Vagina (tissue), 2 donors: ENCODE measurements around the gene FBXO10.

ENCODE experiments used
- POLR2A ChIP-seq, 2 donors: fragments of 450-650 bp; IDR thresholded peaks; one replicate each; pipeline ENCODE4 v1.6.1; 2017; ENCODE audit warnings: antibody characterized with exemption in 2 of 2, mild to moderate bottlenecking in 2 of 2, moderate library complexity in 2 of 2
- POLR2AphosphoS5 ChIP-seq, 2 donors: sonication (generic); formaldehyde crosslinking; IDR thresholded peaks; one replicate each; pipeline ENCODE4 v1.9.0; 2017; ENCODE audit warnings: antibody characterized with exemption in 2 of 2, mild to moderate bottlenecking in 2 of 2, low read depth in 1 of 2; ENCODE audit not compliant: insufficient read depth in 1 of 2
- TF ChIP-seq, protein P1 (sequence below), 3 experiments: fragments of 450-650 bp in 2 of 3; fragments of 200-600 bp in 1 of 3; sonication (generic) in 1 of 3; IDR thresholded peaks; one replicate each; pipeline ENCODE4 v1.5.1; 2017 to 2019; ENCODE audit warnings: antibody characterized with exemption in 3 of 3, mild to moderate bottlenecking in 2 of 3, moderate library complexity in 2 of 3

- TF ChIP-seq, protein P1, sequence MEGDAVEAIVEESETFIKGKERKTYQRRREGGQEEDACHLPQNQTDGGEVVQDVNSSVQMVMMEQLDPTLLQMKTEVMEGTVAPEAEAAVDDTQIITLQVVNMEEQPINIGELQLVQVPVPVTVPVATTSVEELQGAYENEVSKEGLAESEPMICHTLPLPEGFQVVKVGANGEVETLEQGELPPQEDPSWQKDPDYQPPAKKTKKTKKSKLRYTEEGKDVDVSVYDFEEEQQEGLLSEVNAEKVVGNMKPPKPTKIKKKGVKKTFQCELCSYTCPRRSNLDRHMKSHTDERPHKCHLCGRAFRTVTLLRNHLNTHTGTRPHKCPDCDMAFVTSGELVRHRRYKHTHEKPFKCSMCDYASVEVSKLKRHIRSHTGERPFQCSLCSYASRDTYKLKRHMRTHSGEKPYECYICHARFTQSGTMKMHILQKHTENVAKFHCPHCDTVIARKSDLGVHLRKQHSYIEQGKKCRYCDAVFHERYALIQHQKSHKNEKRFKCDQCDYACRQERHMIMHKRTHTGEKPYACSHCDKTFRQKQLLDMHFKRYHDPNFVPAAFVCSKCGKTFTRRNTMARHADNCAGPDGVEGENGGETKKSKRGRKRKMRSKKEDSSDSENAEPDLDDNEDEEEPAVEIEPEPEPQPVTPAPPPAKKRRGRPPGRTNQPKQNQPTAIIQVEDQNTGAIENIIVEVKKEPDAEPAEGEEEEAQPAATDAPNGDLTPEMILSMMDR (IDR thresholded peaks at IDR 0.05) = no peak
- TF ChIP-seq POLR2AphosphoS5 (IDR thresholded peaks at IDR 0.05; ENCODE audit: insufficient read depth in 1 of 2, low read depth in 1 of 2) (no peak), POLR2A (IDR thresholded peaks at IDR 0.05) (no peak)
Observed at GRCh38 chr9:37604296-37604695, 28.1 kb upstream of the FBXO10 start.
